GM12878 (cell line): Measurements from ENCODE around the gene C1orf35. TPM values are rescaled to one million over a fixed set of nuclear protein-coding genes. Genes with fewer than 3 reads are reported as not detected.

ENCODE experiments used
- ATAC-seq: fragments of 200-7000 bp; cut with Tn5 transposase; 3 replicates; pipeline ENCODE4 v1.9.1; 2020; ENCODE audit warnings: mild to moderate bottlenecking, moderate library complexity
- BruUV-seq: library from RNA; stranded (reverse); fragments of 400-500 nt; replicated peaks from 2 replicates; lab custom pipeline; 2021; lab: Mats Ljungman, UMichigan
- CTCF ChIA-PET: fragments of 300-600 bp; sonication (Branson Sonifier 250); formaldehyde crosslinking; extraction: SDS; loops from one replicate; lab custom pipeline; 2021; ENCODE audit warnings: inconsistent platforms; lab: Yijun Ruan, JAX
- POLR2A ChIA-PET: fragments of 350-600 bp; formaldehyde crosslinking; extraction: SDS; loops from one replicate; lab custom pipeline; 2021; ENCODE audit warnings: inconsistent platforms; lab: Charles Lee
- RAD21 ChIA-PET: fragments of 300-600 bp; sonication (Branson Sonifier 250); formaldehyde crosslinking; loops from one replicate; lab custom pipeline; 2023; ENCODE audit warnings: antibody characterized with exemption; ENCODE audit not compliant: unreplicated experiment; lab: Charles Lee
- SMC1A ChIA-PET: fragments of 300-600 bp; sonication (Branson Sonifier 250); formaldehyde crosslinking; loops from one replicate; lab custom pipeline; 2023; ENCODE audit not compliant: unreplicated experiment, uncharacterized antibody; lab: Charles Lee
- DNase-seq: peaks from one replicate; pipeline ENCODE4 v3.0.0-alpha.2; 2011; ENCODE audit warnings: low read depth, low spot score
- FAIRE-seq: peaks from 3 replicates; lab custom pipeline; 2011; peaks lifted over from hg19 to GRCh38; lab: Jason Lieb, UNC
- H2AFZ ChIP-seq: 2 replicates; pipeline ENCODE4 v1.6.0; 2011; ENCODE audit warnings: low read depth, low read length, control low read depth; ENCODE audit not compliant: control insufficient read depth
- H3K27ac ChIP-seq: 2 replicates; pipeline ENCODE4 v1.5.1; 2011; ENCODE audit warnings: control low read depth; ENCODE audit not compliant: control insufficient read depth, insufficient read depth
- H3K27me3 ChIP-seq, 2 experiments: replicated peaks in 1 of 2; 2 replicates each; pipeline versions ENCODE4 v1.6.0 to v1.6.1; 2011; ENCODE audit warnings: low read length in 1 of 2; ENCODE audit not compliant: control insufficient read depth in 2 of 2, insufficient read depth in 2 of 2
- H3K36me3 ChIP-seq, 2 experiments: 2 replicates each; pipeline ENCODE4 v1.5.1; 2011; ENCODE audit warnings: low read length in 1 of 2; ENCODE audit not compliant: control insufficient read depth in 2 of 2, insufficient read depth in 2 of 2
- H3K4me1 ChIP-seq: 2 replicates; pipeline ENCODE4 v1.6.1; 2011; ENCODE audit warnings: mild to moderate bottlenecking, low read length, moderate library complexity, mixed read lengths; ENCODE audit not compliant: control insufficient read depth, insufficient read depth
- H3K4me2 ChIP-seq: 2 replicates; pipeline ENCODE4 v1.6.0; 2011; ENCODE audit warnings: control low read depth; ENCODE audit not compliant: control insufficient read depth, insufficient read depth
- H3K4me3 ChIP-seq: fragments of 200-600 bp; sonication (generic); 2 replicates; pipeline ENCODE4 v1.5.1; 2016
- H3K79me2 ChIP-seq: 2 replicates; pipeline ENCODE4 v1.6.0; 2011; ENCODE audit warnings: low read length; ENCODE audit not compliant: control insufficient read depth, insufficient read depth
- H3K9ac ChIP-seq: 2 replicates; pipeline ENCODE4 v1.8.0; 2011; ENCODE audit warnings: low read length, control low read depth, mixed read lengths; ENCODE audit not compliant: control insufficient read depth, insufficient read depth
- H3K9me3 ChIP-seq: replicated peaks from 3 replicates; pipeline ENCODE4 v1.5.1; 2011; ENCODE audit warnings: mild to moderate bottlenecking, low read length; ENCODE audit not compliant: control insufficient read depth, insufficient read depth
- H4K20me1 ChIP-seq: 2 replicates; pipeline ENCODE4 v1.6.0; 2011; ENCODE audit not compliant: control insufficient read depth, insufficient read depth
- BCL3 ChIP-seq: IDR thresholded peaks from 2 replicates; pipeline ENCODE4 v1.6.1; 2011; ENCODE audit warnings: borderline replicate concordance, low read depth, mild to moderate bottlenecking, moderate library complexity, low read length; ENCODE audit not compliant: insufficient read depth, poor library complexity, severe bottlenecking
- IKZF1 ChIP-seq: fragments of 450-650 bp; conservative IDR thresholded peaks from 2 replicates; pipeline ENCODE4 v1.6.1; 2017; ENCODE audit warnings: antibody characterized with exemption, mild to moderate bottlenecking
- KAT2A ChIP-seq: conservative IDR thresholded peaks from 2 replicates; pipeline ENCODE4 v1.6.1; 2011; ENCODE audit warnings: low read depth, low read length; ENCODE audit not compliant: control insufficient read depth
- MTA3 ChIP-seq: IDR thresholded peaks from 2 replicates; pipeline ENCODE4 v1.6.1; 2012; ENCODE audit warnings: low read length, inconsistent platforms, borderline replicate concordance
- RUNX3 ChIP-seq: IDR thresholded peaks from 2 replicates; pipeline ENCODE4 v1.6.1; 2012; ENCODE audit warnings: low read length, inconsistent platforms
- SRF ChIP-seq, 2 experiments: IDR thresholded peaks; 2 replicates each; pipeline ENCODE4 v1.6.1; 2011; ENCODE audit warnings: low read depth in 2 of 2, low read length in 2 of 2, mild to moderate bottlenecking in 1 of 2, moderate library complexity in 1 of 2
- WGBS: methylation state at CpG from one replicate; pipeline ENCODE4 v1.1.6; 2016; ENCODE audit warnings: low lambda C conversion rate; ENCODE audit not compliant: insufficient replicate concordance, insufficient coverage; ENCODE audit errors: missing lambda C conversion rate; 5-methylcytosine and 5-hydroxymethylcytosine counted together
- in situ Hi-C: fragments of 300-500 bp; cut with MboI; formaldehyde crosslinking; loops from 9 replicates; pipeline ENCODE4 v1.14.3; 2018; ENCODE audit warnings: mixed read lengths
- intact Hi-C: fragments of 100-400 bp; cut with micrococcal nuclease; formaldehyde crosslinking; loops from one replicate; pipeline ENCODE4 v1.14.2; 2022; ENCODE audit not compliant: unreplicated experiment
- polyA plus RNA-seq, 11 experiments: library from polyadenylated mRNA; depleted of rRNA in 4 of 11; unstranded in 6 of 11; stranded (reverse) in 5 of 11; fragments of >200 nt; fragmentation: Nextera tagmentation in 4 of 11; fragmentation: Illumina TruSeq in 1 of 11; extraction: Ambion mirVana in 4 of 11; extraction: Trizol in 1 of 11; gene quantifications; 1 replicate in 1 of 11; 2 replicates in 10 of 11; pipeline versions ENCODE4 v1.2.1 to v1.2.3, GENCODE V29; 2011 to 2016; ENCODE audit warnings: inconsistent platforms in 2 of 11, missing spikeins in 2 of 11, low read depth in 1 of 11
- total RNA-seq, 4 experiments: library from RNA; depleted of rRNA in 3 of 4; stranded (reverse); fragments of >200 nt in 3 of 4; fragmentation: Illumina TruSeq in 1 of 4; extraction: Trizol in 1 of 4; gene quantifications; 2 replicates each; pipeline versions ENCODE4 v1.2.1 to v1.2.3, GENCODE V29; 2013 to 2021

C1orf35 gene
- total and polyA plus RNA-seq, 10 of the 15 experiments (the other 5 are each of a cell fraction or from before 2014, with no cell fraction given): 2.5 to 27.0 (median 10.6) TPM

DNA sequence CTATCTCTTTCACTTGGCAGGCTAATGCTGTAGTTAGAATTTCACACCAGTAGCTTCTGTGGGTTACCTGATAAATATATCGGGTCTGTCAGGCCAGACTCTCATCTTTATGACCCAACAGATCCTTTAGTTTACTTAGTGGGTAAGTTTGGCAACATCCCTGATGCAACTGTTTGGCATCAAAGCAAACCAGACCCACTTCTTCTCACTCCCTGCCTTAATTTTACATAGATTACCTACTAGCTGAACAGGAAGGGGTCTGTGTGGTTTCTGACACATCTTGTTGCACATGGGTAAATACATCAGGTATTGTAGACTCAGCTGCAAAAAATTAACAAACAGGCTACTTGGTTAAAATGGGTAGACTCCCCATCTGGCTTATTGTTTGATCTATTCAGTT, 33.8 kb upstream of the C1orf35 start:
- Histone ChIP-seq H2AFZ (no peak overlapping the region), H3K27ac (no peak overlapping the region), H3K36me3 (peaks cover 0 to 3% of the 10 kb centered on the region in 2 experiments; a peak in 1 of 4 replicates), H3K4me2 (no peak overlapping the region), H3K27me3 (no peaks in the 10 kb centered on the region; a peak in 2 of 4 replicates), H4K20me1 (0 out of 2 replicates have a peak, but pooled peaks cover 3% of the 10 kb centered on the region), H3K79me2 (peaks cover 18% of the 10 kb centered on the region), H3K9me3 (no peaks in the 10 kb centered on the region), H3K4me3 (no peak overlapping the region), H3K9ac (no peak overlapping the region)
- ChIA-PET RAD21 (interaction anchor here (3.1 kb wide), 1 partner anchor 29 kb away, joined by 13 read pairs; the partner anchor contains the start of gene IBA57), SMC1A (interaction anchor here (0.8 to 1.9 kb wide), 3 partner anchors 11 to 30 kb away, joined by 3 to 7 read pairs (median 3); no protein-coding TSS in a partner anchor), POLR2A (no interaction called here), CTCF (interaction anchor here (1.3 to 6.1 kb wide), 4 partner anchors 27 to 378 kb away, joined by 3 to 54 read pairs (median 6); partner anchors contain the start of genes IBA57 and MRPL55)
- FAIRE-seq (no peak), ATAC-seq (no peak), DNase-seq (no peak)
- BruUV-seq: no TSS peak
- WGBS: 0% methylated on average over 1 of the region's 1 CpG
- intact Hi-C loops: no loop called here
- in situ Hi-C loops: loop anchor here (5.0 kb wide), 1 partner anchor 35 kb away; no protein-coding TSS in a partner anchor
- TF ChIP-seq IKZF1: no peak
- TF ChIP-seq MTA3: no peak
- 0 out of 2 replicates have a peak, but pooled peaks have one; percentile 21 for TF ChIP-seq RUNX3
- no peak for TF ChIP-seq BCL3
- TF ChIP-seq, all 136 proteins: peak for 1
- peaks cover 11% of the 10 kb centered on the region for H3K4me1 ChIP-seq

DNA sequence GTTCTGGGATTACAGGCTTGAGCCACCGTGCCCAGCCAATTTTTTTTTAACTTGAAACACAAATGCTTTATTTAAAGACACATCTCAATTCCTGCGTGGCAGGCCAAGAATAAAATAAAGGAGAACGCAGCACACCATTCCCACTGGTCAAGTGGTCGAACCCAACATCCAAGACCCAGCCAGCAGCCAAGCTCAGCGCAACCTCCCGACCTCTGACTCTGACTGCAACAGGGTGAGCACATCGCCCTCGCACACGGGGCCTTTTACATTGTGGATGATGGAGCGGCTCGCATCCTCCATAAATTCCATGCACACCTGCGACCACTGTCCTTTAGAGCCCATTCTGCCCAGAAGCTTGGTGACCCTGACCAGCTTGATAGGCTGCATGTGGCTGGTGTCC, 31.5 kb upstream of the C1orf35 start:
- Histone ChIP-seq H2AFZ (no peak overlapping the region), H3K27me3 (no peaks in the 10 kb centered on the region; a peak in 2 of 4 replicates), H3K4me3 (no peak overlapping the region), H3K79me2 (no peaks in the 10 kb centered on the region; the same call in 1 of the 2 replicates), H4K20me1 (no peaks in the 10 kb centered on the region), H3K9ac (no peak overlapping the region), H3K27ac (no peak overlapping the region), H3K4me1 (peaks cover 5% of the 10 kb centered on the region), H3K36me3 (no peaks in the 10 kb centered on the region), H3K9me3 (no peaks in the 10 kb centered on the region), H3K4me2 (no peak overlapping the region)
- ChIA-PET POLR2A (no interaction called here), SMC1A (interaction anchor here (1.4 kb wide), 1 partner anchor 43 kb away, joined by 3 read pairs; no protein-coding TSS in a partner anchor), RAD21 (interaction anchor here (0.8 kb wide), 1 partner anchor 115 kb away, joined by 3 read pairs; no protein-coding TSS in a partner anchor), CTCF (interaction anchor here (1.4 kb wide), 1 partner anchor 9 kb away, joined by 4 read pairs; no protein-coding TSS in a partner anchor)
- ATAC-seq: no peak
- in situ Hi-C loops: no loop called here
- TF ChIP-seq KAT2A (no peak), SRF (IDR thresholded peaks at IDR 0.05; ENCODE audit: low read depth in 2 of 2, low read length in 2 of 2) (0 out of 4 replicates have a peak, but pooled peaks of 1 of the 2 experiments have one; percentile 6)
- no peak for DNase-seq
- BruUV-seq: no TSS peak
- intact Hi-C loops: loop anchor here (5.0 kb wide), 2 partner anchors 323 to 368 kb away; a partner anchor contains a TSS
- WGBS: 73% methylated on average over 12 of the region's 12 CpGs
- no peak for FAIRE-seq
